Prostate gland (tissue), 2 donors: ENCODE data around the gene GABRB3. TPM values are rescaled to one million over a fixed set of nuclear protein-coding genes. Genes with fewer than 3 reads are reported as not detected.

Source experiments
- DNase-seq: peaks from one replicate; pipeline ENCODE4 v3.0.0-alpha.2; 2019; ENCODE audit warnings: low spot score
- H3K27ac ChIP-seq, 2 donors: fragments of 200-600 bp; sonication (generic); 2 replicates each; pipeline ENCODE4 v1.5.1; 2017 to 2019
- H3K27me3 ChIP-seq: fragments of 200-600 bp; sonication (generic); replicated peaks from 2 replicates; pipeline ENCODE4 v1.5.1; 2019; ENCODE audit not compliant: insufficient read depth
- H3K36me3 ChIP-seq, 2 donors: fragments of 200-600 bp; sonication (generic); 1 replicate in 1 of 2; 2 replicates in 1 of 2; pipeline versions ENCODE4 v1.5.1 to v1.8.1; 2017 to 2019
- H3K4me1 ChIP-seq: fragments of 200-600 bp; sonication (generic); replicated peaks from 2 replicates; pipeline ENCODE4 v1.5.1; 2019
- H3K4me3 ChIP-seq, 2 donors: fragments of 200-600 bp; sonication (generic); 2 replicates each; pipeline ENCODE4 v1.5.1; 2017 to 2019
- H3K9me3 ChIP-seq: fragments of 200-600 bp; sonication (generic); 2 replicates; pipeline ENCODE4 v1.5.1; 2017
- POLR2A ChIP-seq: fragments of 450-650 bp; IDR thresholded peaks from one replicate; pipeline ENCODE4 v1.6.1; 2016; ENCODE audit warnings: antibody characterized with exemption, mild to moderate bottlenecking
- POLR2AphosphoS5 ChIP-seq: sonication (generic); formaldehyde crosslinking; IDR thresholded peaks from one replicate; pipeline ENCODE4 v1.6.1; 2017; ENCODE audit warnings: antibody characterized with exemption
- WGBS: methylation state at CpG from one replicate; pipeline ENCODE4 v1.1.5; 2018; 5-methylcytosine and 5-hydroxymethylcytosine counted together
- intact Hi-C: fragments of 100-400 bp; cut with DNase I; formaldehyde crosslinking; loops from one replicate; pipeline ENCODE4 v1.14.2; 2022
- total RNA-seq, 2 donors: library from RNA; depleted of rRNA; stranded (reverse); fragments of >200 nt; gene quantifications; one replicate each; pipeline ENCODE4 v1.1.0, GENCODE V29; 2016
- TF ChIP-seq, protein P1 (sequence below), 4 experiments: fragments of 200-600 bp in 2 of 4; fragments of 450-650 bp in 2 of 4; sonication (generic) in 2 of 4; IDR thresholded peaks; 1 replicate in 3 of 4; 2 replicates in 1 of 4; pipeline ENCODE4 v1.5.1; 2016 to 2019; ENCODE audit warnings: antibody characterized with exemption in 4 of 4, mild to moderate bottlenecking in 2 of 4, moderate library complexity in 2 of 4

Gene GABRB3
- total RNA-seq, 2 donors from 2014 or later: 10.3 to 12.4 TPM

DNA sequence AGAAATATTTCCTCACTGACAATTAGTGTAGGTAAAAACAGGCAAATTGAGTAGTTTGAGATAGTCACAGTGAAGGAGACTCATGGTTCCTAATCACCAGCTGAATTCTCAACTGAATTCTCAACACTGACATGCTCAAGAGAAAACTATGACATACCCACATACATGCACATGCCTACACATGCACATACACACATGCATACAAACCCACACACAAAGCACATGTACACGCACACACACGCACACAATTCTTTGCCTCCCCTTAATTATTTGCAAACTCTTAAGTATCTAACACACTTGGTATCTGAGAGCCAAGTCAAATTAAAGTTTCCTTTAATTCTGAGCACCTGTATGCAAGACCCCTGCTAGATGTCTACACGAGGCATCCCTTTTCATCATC lies 111.8 kb downstream of the GABRB3 start:
- DNase-seq: no peak
- no peaks in the 10 kb centered on the region for H3K36me3 ChIP-seq
- no peak overlapping the region for H3K4me3 ChIP-seq
- H3K4me1 ChIP-seq: no peaks in the 10 kb centered on the region
- intact Hi-C loops: no loop called here
- H3K27me3 ChIP-seq: no peaks in the 10 kb centered on the region
- TF ChIP-seq, protein P1, sequence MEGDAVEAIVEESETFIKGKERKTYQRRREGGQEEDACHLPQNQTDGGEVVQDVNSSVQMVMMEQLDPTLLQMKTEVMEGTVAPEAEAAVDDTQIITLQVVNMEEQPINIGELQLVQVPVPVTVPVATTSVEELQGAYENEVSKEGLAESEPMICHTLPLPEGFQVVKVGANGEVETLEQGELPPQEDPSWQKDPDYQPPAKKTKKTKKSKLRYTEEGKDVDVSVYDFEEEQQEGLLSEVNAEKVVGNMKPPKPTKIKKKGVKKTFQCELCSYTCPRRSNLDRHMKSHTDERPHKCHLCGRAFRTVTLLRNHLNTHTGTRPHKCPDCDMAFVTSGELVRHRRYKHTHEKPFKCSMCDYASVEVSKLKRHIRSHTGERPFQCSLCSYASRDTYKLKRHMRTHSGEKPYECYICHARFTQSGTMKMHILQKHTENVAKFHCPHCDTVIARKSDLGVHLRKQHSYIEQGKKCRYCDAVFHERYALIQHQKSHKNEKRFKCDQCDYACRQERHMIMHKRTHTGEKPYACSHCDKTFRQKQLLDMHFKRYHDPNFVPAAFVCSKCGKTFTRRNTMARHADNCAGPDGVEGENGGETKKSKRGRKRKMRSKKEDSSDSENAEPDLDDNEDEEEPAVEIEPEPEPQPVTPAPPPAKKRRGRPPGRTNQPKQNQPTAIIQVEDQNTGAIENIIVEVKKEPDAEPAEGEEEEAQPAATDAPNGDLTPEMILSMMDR (IDR thresholded peaks at IDR 0.05): no peak
- TF ChIP-seq POLR2A: no peak
- TF ChIP-seq POLR2AphosphoS5: no peak
- no peaks in the 10 kb centered on the region for H3K9me3 ChIP-seq
- 67% methylated on average over 3 of the region's 3 CpGs for WGBS
- H3K27ac ChIP-seq: no peak overlapping the region

DNA sequence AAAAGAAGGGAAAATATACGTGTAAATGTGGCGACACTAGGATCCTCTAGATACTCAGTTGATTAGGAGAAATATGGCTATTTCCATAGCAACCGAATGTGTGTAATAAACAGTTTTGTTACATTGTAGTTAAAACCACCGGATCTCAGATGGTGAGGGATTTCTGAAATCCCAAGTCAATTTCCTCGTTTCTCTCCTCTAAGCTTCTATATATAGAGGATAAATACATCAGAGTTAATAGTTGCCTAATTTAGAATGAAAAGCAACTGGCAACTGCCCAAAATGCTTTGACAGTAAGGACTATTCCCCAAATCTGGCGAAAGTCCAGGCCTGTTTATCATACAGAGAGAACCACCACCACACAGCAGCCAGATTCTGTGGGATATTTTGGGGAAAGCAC lies 112.6 kb downstream of the GABRB3 start:
- no peak overlapping the region for H3K27ac ChIP-seq
- DNase-seq: no peak
- H3K27me3 ChIP-seq: no peaks in the 10 kb centered on the region
- intact Hi-C loops: no loop called here
- no peak overlapping the region for H3K4me3 ChIP-seq
- H3K4me1 ChIP-seq: no peaks in the 10 kb centered on the region
- no peaks in the 10 kb centered on the region for H3K9me3 ChIP-seq
- TF ChIP-seq POLR2A: no peak
- no peaks in the 10 kb centered on the region for H3K36me3 ChIP-seq
- 78% methylated on average over 6 of the region's 6 CpGs for WGBS

DNA sequence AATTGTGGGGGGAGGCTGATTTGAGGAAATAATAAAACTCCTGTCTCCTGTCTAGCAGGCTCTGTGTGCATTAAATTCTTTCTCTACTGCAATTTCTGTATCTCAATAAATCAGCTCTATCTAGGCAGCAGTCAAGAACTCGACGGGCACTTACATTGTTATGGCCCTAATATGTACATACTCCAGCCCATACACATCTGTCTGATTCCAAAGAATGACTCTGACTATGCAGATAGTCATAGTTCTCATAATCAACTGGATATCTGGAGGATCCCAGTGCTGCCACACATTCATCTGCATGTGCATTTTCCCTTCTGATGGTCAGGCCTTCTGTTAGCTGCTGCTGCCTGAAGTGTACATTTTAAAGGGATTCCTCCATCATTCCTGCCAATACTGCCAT lies 114.6 kb downstream of the GABRB3 start:
- WGBS: 30% methylated on average over 2 of the region's 2 CpGs
- TF ChIP-seq POLR2AphosphoS5 (no peak), POLR2A (no peak)
- TF ChIP-seq, protein P1 (IDR thresholded peaks at IDR 0.05): no peak
- DNase-seq: no peak

DNA sequence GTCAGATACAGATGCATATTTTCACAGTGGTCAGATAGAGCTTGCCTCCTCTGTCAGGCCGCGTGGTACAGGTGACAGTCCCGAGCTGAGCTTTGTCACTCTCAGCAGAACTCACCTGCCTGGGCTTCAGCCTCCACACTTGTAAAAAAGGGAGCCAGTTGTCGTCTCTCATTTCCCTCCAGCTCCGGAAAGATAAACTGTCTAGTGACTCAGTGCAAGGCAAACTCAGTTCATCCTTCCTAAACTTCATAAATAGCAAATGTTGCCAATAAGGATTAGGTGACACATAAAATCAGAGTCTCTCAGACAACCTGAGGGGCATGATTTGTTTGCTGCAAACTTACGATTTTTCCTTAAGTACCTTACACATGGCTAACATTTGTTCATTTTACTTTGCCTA lies 116.8 kb downstream of the GABRB3 start:
- DNase-seq: no peak
- no peak overlapping the region for H3K4me3 ChIP-seq
- H3K4me1 ChIP-seq: no peaks in the 10 kb centered on the region
- H3K36me3 ChIP-seq: no peaks in the 10 kb centered on the region
- intact Hi-C loops: no loop called here
- H3K27ac ChIP-seq: no peak overlapping the region
- 62% methylated on average over 6 of the region's 6 CpGs for WGBS
- no peaks in the 10 kb centered on the region for H3K27me3 ChIP-seq
- no peak for TF ChIP-seq POLR2A
- H3K9me3 ChIP-seq: no peaks in the 10 kb centered on the region

More for the DNA sequence above, 114.6 kb downstream of the GABRB3 start:
- intact Hi-C loops: no loop called here
- Histone ChIP-seq H3K9me3 (no peaks in the 10 kb centered on the region), H3K27me3 (no peaks in the 10 kb centered on the region), H3K36me3 (no peaks in the 10 kb centered on the region), H3K4me3 (no peak overlapping the region), H3K27ac (no peak overlapping the region), H3K4me1 (no peaks in the 10 kb centered on the region)

DNA sequence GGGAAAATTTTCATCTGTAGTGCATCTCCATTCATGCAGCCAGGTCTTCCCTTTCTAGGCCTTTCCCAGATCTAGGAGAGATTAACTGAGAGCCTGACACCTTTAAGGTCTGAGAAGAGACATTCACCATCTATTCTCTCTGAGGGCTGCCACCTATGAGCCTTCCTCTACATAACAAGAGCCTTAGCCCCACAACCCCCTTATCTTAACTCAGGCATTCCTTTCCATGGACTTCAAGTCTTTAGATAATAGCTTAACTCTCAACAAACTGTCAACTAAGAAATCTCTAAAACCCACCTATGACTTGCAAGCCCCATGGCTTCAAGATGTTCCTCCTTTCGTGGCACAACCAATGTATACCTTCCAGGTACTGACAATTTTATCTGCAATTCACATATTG lies 121.0 kb downstream of the GABRB3 start:
- TF ChIP-seq, protein P1 (IDR thresholded peaks at IDR 0.05): no peak
- TF ChIP-seq POLR2AphosphoS5 (no peak), POLR2A (no peak)
- H3K36me3 ChIP-seq: no peaks in the 10 kb centered on the region
- no peaks in the 10 kb centered on the region for H3K27me3 ChIP-seq
- H3K4me3 ChIP-seq: no peak overlapping the region
- 62% methylated on average over 1 of the region's 1 CpG for WGBS
- no peak overlapping the region for H3K27ac ChIP-seq
- no peak for DNase-seq
- H3K9me3 ChIP-seq: no peaks in the 10 kb centered on the region
- no peaks in the 10 kb centered on the region for H3K4me1 ChIP-seq
- intact Hi-C loops: no loop called here

DNA sequence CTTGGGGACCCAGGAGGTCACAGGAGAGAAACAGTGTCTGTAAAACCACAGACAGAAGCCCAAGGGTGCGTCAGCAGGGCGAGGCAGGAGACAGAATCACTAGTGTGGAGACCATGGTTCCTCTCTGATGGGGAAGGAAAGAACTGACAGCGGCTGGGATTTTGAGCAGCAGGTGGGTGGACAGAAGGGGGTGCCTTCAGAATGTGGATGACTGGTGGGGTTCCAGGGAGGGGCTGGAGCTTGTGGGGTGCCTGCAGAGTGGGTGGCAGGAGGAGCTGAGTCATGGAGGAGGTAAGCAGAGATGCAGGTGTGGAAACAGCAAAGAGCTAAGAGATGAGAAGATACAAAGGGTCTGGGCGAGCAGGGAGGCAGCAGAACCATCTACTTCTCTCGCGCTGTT lies 124.2 kb downstream of the GABRB3 start:
- Histone ChIP-seq H3K27me3 (no peaks in the 10 kb centered on the region), H3K36me3 (no peaks in the 10 kb centered on the region), H3K9me3 (no peaks in the 10 kb centered on the region), H3K4me3 (no peak overlapping the region), H3K4me1 (no peaks in the 10 kb centered on the region), H3K27ac (no peak overlapping the region)
- TF ChIP-seq, protein P1 (IDR thresholded peaks at IDR 0.05): no peak
- TF ChIP-seq POLR2AphosphoS5 (no peak), POLR2A (no peak)
- no peak for DNase-seq
- WGBS: 89% methylated on average over 6 of the region's 6 CpGs
- intact Hi-C loops: no loop called here
